GM12878 (cell line): ENCODE measurements around the gene HID1. TPM values are rescaled to one million over a fixed set of nuclear protein-coding genes. Genes with fewer than 3 reads are reported as not detected.

Source experiments
- ASH2L ChIP-seq: fragments of 300-600, 200-600 bp; sonication (generic); IDR thresholded peaks from 2 replicates; pipeline ENCODE4 v1.6.1; 2017; ENCODE audit warnings: low read depth, mild to moderate bottlenecking, borderline replicate concordance
- CBX3 ChIP-seq: fragments of 200-600 bp; sonication (generic); IDR thresholded peaks from 2 replicates; pipeline ENCODE4 v1.6.1; 2016; ENCODE audit warnings: low read depth, borderline replicate concordance
- CREB1 ChIP-seq: IDR thresholded peaks from 2 replicates; pipeline ENCODE4 v1.6.1; 2012; ENCODE audit warnings: low read depth, mild to moderate bottlenecking, inconsistent platforms
- CTCF ChIP-seq, 3 experiments: IDR thresholded peaks in 2 of 3; conservative IDR thresholded peaks in 1 of 3; 2 replicates each; pipeline ENCODE4 v1.5.1; 2011; ENCODE audit warnings: low read depth in 3 of 3, low read length in 3 of 3, mild to moderate bottlenecking in 3 of 3, control low read depth in 2 of 3, moderate library complexity in 2 of 3, inconsistent platforms in 1 of 3, mixed read lengths in 1 of 3; ENCODE audit not compliant: control insufficient read depth in 2 of 3, insufficient read depth in 1 of 3; ENCODE audit errors: extremely low read depth in 1 of 3
- HDAC6 ChIP-seq: fragments of 200-600 bp; sonication (generic); IDR thresholded peaks from one replicate; pipeline ENCODE4 v1.8.0; 2017; ENCODE audit warnings: antibody characterized with exemption; ENCODE audit not compliant: unreplicated experiment
- HDGF ChIP-seq: fragments of 450-650 bp; IDR thresholded peaks from 2 replicates; pipeline ENCODE4 v1.6.1; 2016; ENCODE audit warnings: antibody characterized with exemption
- IRF4 ChIP-seq: IDR thresholded peaks from 2 replicates; pipeline ENCODE4 v1.6.1; 2011; ENCODE audit warnings: low read depth, low read length
- KLF5 ChIP-seq: fragments of 450-650 bp; IDR thresholded peaks from 2 replicates; pipeline ENCODE4 v1.6.1; 2014; ENCODE audit warnings: mild to moderate bottlenecking; ENCODE audit not compliant: partially characterized antibody
- NFXL1 ChIP-seq: fragments of 450-650 bp; IDR thresholded peaks from 2 replicates; pipeline ENCODE4 v1.6.1; 2017; ENCODE audit warnings: antibody characterized with exemption, mild to moderate bottlenecking, borderline replicate concordance
- NFYB ChIP-seq: IDR thresholded peaks from 2 replicates; pipeline ENCODE4 v1.6.1; 2011; ENCODE audit warnings: low read depth, mild to moderate bottlenecking, low read length, improper control_type of control experiment, moderate library complexity; ENCODE audit not compliant: insufficient read depth
- PAX8 ChIP-seq: fragments of 450-650 bp; IDR thresholded peaks from 2 replicates; pipeline ENCODE4 v1.6.1; 2017; ENCODE audit warnings: mild to moderate bottlenecking, moderate library complexity
- RAD21 ChIP-seq: IDR thresholded peaks from 2 replicates; pipeline ENCODE4 v1.6.1; 2011; ENCODE audit warnings: mild to moderate bottlenecking, low read depth, low read length, moderate library complexity; ENCODE audit not compliant: insufficient read depth
- SP1 ChIP-seq: IDR thresholded peaks from one replicate; pipeline ENCODE4 v1.6.1; 2011; ENCODE audit warnings: low read depth, low read length
- SRF ChIP-seq, 2 experiments: IDR thresholded peaks; 2 replicates each; pipeline ENCODE4 v1.6.1; 2011; ENCODE audit warnings: low read depth in 2 of 2, low read length in 2 of 2, mild to moderate bottlenecking in 1 of 2, moderate library complexity in 1 of 2
- STAT1 ChIP-seq: fragments of 450-650 bp; conservative IDR thresholded peaks from 2 replicates; pipeline ENCODE4 v1.6.1; 2014; ENCODE audit warnings: antibody characterized with exemption, mild to moderate bottlenecking
- SUPT20H ChIP-seq: IDR thresholded peaks from 2 replicates; pipeline ENCODE4 v1.6.1; 2011; ENCODE audit warnings: low read depth, mild to moderate bottlenecking, low read length, moderate library complexity, borderline replicate concordance; ENCODE audit not compliant: control insufficient read depth
- TCF3 ChIP-seq: IDR thresholded peaks from 2 replicates; pipeline ENCODE4 v1.6.1; 2012; ENCODE audit warnings: low read depth, mild to moderate bottlenecking, low read length, borderline replicate concordance; ENCODE audit not compliant: insufficient read depth
- ZBED1 ChIP-seq: IDR thresholded peaks from 2 replicates; pipeline ENCODE4 v1.6.1; 2016; ENCODE audit warnings: borderline replicate concordance
- ZBTB33 ChIP-seq: fragments of 450-650 bp; IDR thresholded peaks from 2 replicates; pipeline ENCODE4 v1.6.1; 2017; ENCODE audit warnings: mild to moderate bottlenecking
- ZNF384 ChIP-seq: IDR thresholded peaks from 2 replicates; pipeline ENCODE4 v1.6.1; 2012; ENCODE audit warnings: low read depth, mild to moderate bottlenecking, low read length, improper control_type of control experiment, borderline replicate concordance
- ZSCAN29 ChIP-seq: fragments of 450-650 bp; IDR thresholded peaks from 2 replicates; pipeline ENCODE4 v1.6.1; 2017; ENCODE audit warnings: mild to moderate bottlenecking, moderate library complexity
- polyA plus RNA-seq, 11 experiments: library from polyadenylated mRNA; depleted of rRNA in 4 of 11; unstranded in 6 of 11; stranded (reverse) in 5 of 11; fragments of >200 nt; fragmentation: Nextera tagmentation in 4 of 11; fragmentation: Illumina TruSeq in 1 of 11; extraction: Ambion mirVana in 4 of 11; extraction: Trizol in 1 of 11; gene quantifications; 1 replicate in 1 of 11; 2 replicates in 10 of 11; pipeline versions ENCODE4 v1.2.1 to v1.2.3, GENCODE V29; 2011 to 2016; ENCODE audit warnings: inconsistent platforms in 2 of 11, missing spikeins in 2 of 11, low read depth in 1 of 11
- total RNA-seq, 4 experiments: library from RNA; depleted of rRNA in 3 of 4; stranded (reverse); fragments of >200 nt in 3 of 4; fragmentation: Illumina TruSeq in 1 of 4; extraction: Trizol in 1 of 4; gene quantifications; 2 replicates each; pipeline versions ENCODE4 v1.2.1 to v1.2.3, GENCODE V29; 2013 to 2021
- TF ChIP-seq, protein P1 (sequence below): IDR thresholded peaks from 2 replicates; pipeline ENCODE4 v1.6.1; 2012; ENCODE audit warnings: low read depth, low read length, improper control_type of control experiment
- TF ChIP-seq, protein P2 (sequence below): fragments of 450-650 bp; IDR thresholded peaks from 2 replicates; pipeline ENCODE4 v1.6.1; 2014; ENCODE audit warnings: mild to moderate bottlenecking
- TF ChIP-seq, protein P3 (sequence below): fragments of 450-650 bp; IDR thresholded peaks from 2 replicates; pipeline ENCODE4 v1.6.1; 2016; ENCODE audit warnings: mild to moderate bottlenecking

HID1 gene
- total and polyA plus RNA-seq, 10 of the 15 experiments (the other 5 are each of a cell fraction or from before 2014, with no cell fraction given) = 0.04 to 0.77 (median 0.32) TPM; not detected in 2

GRCh38 chr17:75012346-75013091 lies 40.0 kb upstream of the HID1 start, which contains the start of gene MRPL58 (continued):
- TF ChIP-seq, protein P1, sequence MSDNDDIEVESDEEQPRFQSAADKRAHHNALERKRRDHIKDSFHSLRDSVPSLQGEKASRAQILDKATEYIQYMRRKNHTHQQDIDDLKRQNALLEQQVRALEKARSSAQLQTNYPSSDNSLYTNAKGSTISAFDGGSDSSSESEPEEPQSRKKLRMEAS = peak; percentile 76
- TF ChIP-seq SP1 (peak; percentile 71), HDGF (0 out of 2 replicates have a peak, but pooled peaks have one; percentile 19), IRF4 (0 out of 2 replicates have a peak, but pooled peaks have one; percentile 31), TCF3 (peak; percentile 62), CREB1 (peak; percentile 80; the same call in 1 of the 2 replicates), ZBED1 (no peak; the same call in 1 of the 2 replicates), KLF5 (peak; percentile 23), RAD21 (no peak), CBX3 (no peak), NFYB (no peak), STAT1 (0 out of 2 replicates have a peak, but pooled peaks have one; percentile 61), HDAC6 (no peak), SRF (IDR thresholded peaks at IDR 0.05; ENCODE audit: low read depth in 2 of 2, low read length in 2 of 2) (peak in 1 of 2 experiments; percentile 85; a peak in 2 of 4 replicates), SUPT20H (no peak), NFXL1 (no peak), ASH2L (no peak), PAX8 (no peak), CTCF (IDR thresholded peaks at IDR 0.05 in 2 of 3, conservative IDR thresholded peaks at IDR 0.05 in 1 of 3; ENCODE audit: control insufficient read depth in 2 of 3, extremely low read depth in 1 of 3, insufficient read depth in 1 of 3, low read depth in 3 of 3, low read length in 3 of 3) (peak in 2 of 3 experiments; percentile 22 to 54; a peak in 4 of 6 replicates), ZSCAN29 (no peak), ZNF384 (0 out of 2 replicates have a peak, but pooled peaks have one; percentile 26), ZBTB33 (no peak)
- TF ChIP-seq, protein P2, sequence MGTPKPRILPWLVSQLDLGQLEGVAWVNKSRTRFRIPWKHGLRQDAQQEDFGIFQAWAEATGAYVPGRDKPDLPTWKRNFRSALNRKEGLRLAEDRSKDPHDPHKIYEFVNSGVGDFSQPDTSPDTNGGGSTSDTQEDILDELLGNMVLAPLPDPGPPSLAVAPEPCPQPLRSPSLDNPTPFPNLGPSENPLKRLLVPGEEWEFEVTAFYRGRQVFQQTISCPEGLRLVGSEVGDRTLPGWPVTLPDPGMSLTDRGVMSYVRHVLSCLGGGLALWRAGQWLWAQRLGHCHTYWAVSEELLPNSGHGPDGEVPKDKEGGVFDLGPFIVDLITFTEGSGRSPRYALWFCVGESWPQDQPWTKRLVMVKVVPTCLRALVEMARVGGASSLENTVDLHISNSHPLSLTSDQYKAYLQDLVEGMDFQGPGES = peak; percentile 36; the same call in 1 of the 2 replicates
- TF ChIP-seq, protein P3, sequence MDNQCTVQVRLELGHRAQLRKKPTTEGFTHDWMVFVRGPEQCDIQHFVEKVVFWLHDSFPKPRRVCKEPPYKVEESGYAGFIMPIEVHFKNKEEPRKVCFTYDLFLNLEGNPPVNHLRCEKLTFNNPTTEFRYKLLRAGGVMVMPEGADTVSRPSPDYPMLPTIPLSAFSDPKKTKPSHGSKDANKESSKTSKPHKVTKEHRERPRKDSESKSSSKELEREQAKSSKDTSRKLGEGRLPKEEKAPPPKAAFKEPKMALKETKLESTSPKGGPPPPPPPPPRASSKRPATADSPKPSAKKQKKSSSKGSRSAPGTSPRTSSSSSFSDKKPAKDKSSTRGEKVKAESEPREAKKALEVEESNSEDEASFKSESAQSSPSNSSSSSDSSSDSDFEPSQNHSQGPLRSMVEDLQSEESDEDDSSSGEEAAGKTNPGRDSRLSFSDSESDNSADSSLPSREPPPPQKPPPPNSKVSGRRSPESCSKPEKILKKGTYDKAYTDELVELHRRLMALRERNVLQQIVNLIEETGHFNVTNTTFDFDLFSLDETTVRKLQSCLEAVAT = peak; percentile 95
